ENCODE measurements around the gene FBXO48.
"Not testable (repeated sequence)": the region's sequence is repeated elsewhere in the genome, so short reads cannot be mapped to it uniquely, and the experiment has no call there.

The FBXO48 gene, protein sequence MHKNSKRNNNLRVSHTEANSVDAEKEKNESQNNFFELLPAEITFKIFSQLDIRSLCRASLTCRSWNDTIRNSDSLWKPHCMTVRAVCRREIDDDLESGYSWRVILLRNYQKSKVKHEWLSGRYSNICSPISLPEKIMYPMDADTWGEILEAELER

GRCh38 chr2:68467077-68467960, at the start of gene FBXO48, which contains the start of gene APLF:
Gene FBXO48 (minus strand): TSS chr2:68467294. CDS start chr2:68465145, 2,149 bp downstream.
Gene APLF (plus strand): TSS chr2:68467585. CDS start chr2:68467732, 147 bp downstream.
- peak; percentile 97 for DNase-seq

- DNase-seq: no peak
These were observed 49.2 kb upstream of the FBXO48 start for GRCh38 chr2:68516051-68516955.

DNA sequence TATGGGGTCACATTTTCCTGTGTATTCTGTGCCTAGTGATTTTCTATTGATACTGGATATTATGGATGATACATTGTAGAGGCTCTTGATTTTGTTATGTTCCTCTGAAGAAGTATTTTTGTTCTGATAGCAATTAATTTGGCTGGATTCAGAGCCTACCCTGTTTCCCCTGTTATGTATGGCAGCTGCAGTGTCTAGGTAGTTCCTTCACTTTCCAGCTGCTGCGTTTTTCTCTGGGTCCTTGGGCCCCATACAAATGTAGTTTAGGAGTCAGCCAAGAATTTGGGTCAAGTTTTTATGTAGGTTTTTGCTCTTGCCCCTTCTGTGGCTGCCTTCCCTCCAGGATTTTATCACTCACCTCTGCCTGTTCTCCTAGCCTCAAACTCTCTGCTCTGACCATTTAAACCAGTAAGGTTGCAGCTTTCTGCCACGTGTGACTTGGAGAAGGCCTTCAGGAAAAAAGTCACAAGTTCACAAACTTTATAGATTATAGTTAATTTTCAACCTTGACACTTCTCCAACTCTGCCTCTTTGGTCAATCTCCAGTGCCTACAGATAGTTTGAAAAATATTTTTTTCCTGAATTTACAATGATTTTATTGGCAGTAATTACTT, 47.3 kb upstream of the FBXO48 start:
- DNase-seq: no peak

DNA sequence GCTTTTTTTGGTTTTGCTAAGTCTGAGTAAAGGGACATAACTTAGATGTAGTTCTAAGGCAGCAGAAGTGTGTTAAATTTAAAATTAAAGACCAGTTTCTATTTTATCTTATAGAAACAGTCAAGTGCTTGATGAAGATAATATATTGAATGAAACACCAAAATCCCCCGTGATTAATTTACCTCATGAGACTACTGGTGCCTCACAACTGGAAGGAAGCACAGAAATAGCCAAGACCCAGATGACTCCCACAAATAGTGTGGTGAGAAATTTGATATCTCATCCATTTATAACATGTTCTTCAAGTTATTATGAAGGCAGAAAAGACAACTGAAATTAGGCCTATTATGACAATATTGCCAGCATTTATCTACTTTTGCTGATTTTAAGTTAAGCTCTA, 45.9 kb upstream of the FBXO48 start:
- no peak for DNase-seq

DNA sequence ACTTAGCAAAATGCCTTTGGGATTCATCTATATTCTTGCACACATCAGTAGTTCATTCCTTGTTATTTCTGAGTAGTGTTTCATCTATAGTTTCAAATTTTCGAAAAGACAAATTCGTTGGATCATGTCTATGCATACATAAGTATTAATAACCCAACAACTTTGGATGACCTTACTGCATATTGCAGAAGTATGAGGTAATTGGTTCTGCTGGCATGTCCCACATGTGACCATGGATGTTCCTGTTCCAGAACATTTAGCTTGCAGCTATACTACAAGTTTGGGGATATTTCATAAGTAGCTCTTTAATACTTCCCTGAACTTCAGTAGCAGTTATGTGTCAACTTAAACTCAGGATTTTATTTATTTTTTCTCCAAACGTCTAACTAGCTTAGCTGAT, 45.2 kb upstream of the FBXO48 start:
- no peak for DNase-seq

- DNase-seq: no peak
These were observed 39.1 kb upstream of the FBXO48 start for GRCh38 chr2:68506170-68506569.

- DNase-seq: no peak
These were observed 38.6 kb upstream of the FBXO48 start for GRCh38 chr2:68505603-68506159.

DNA sequence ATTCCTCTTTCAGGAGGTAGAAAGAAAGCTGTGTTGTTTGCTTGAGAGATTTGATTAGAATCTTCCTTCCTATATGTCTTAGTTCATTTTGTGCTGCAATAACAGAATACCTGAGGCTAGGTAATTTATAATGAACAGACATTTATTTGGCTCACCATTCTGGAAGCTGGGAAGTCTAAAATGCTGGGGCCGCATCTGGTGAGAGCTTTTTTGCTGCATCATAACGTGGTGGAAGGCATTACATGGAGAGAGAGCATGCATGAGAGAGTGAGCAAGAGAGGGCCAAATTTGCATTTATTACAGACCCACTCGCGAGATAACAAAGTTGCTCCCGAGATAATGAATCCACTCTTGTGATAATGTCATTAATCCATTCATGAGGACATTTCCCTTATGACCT, 34.7 kb upstream of the FBXO48 start:
- DNase-seq: no peak

DNA sequence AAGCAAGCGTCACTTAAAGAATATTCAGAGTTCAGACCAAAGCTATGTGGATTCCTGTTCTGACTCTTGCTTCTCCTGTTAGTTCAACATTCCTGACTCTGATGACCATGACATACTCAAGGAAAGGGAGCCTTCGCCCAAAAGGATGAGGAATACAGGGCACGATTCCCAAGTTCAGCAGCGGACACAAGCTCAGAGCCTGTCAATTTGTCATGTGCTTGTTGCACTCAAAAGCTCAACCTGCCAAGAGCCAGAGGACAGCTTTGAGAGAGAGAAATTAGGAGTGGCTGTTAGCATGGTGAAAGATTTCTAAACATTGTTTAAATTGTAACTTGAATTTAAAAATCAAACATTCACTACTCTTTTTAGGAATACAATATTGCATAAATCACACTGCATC, 33.6 kb upstream of the FBXO48 start:
- no peak for DNase-seq

DNA sequence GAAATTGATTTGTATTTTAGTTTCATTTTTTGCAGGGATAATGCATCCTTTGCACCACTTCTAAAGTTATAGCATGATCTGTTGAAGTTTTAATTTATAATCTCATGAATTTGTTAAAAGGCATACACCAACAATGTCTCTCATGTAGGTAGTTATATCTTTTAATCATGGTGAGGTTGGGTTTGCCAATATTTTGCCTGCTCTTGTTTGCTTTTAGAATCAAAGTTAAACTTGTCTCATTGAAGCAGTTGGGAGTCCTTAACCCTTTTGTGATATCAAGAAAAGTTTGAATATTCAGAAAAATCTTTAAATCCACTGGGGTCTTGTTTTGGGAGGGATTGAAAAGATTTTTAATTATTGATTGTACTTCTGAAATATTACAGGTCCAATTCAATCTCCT, 32.0 kb upstream of the FBXO48 start:
- DNase-seq: no peak

DNA sequence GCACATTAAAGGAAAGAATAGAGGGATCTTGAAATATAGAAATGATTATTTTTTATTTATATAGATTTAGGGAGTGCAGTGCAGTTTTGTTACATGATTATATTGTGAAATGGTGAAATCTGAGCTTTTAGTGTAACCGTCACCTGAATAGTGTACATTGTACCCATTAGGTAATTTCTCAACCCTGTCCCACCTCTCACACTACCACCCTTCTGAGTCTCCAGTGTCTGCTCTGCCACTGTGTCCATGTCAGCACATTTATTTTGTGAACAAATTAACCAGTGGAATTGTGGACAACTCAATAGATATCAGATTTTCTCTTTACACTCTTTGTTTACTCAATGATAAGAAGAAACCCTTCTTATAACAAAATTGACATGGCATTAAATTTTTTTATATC, 24.5 kb upstream of the FBXO48 start:
- DNase-seq: no peak

GRCh38 chr2:68489282-68489681, 22.2 kb upstream of the FBXO48 start:
- no peak for DNase-seq

- not testable (repeated sequence) for DNase-seq
These were observed 21.5 kb upstream of the FBXO48 start for GRCh38 chr2:68488605-68489004.

GRCh38 chr2:68487773-68488355, 20.8 kb upstream of the FBXO48 start:
- DNase-seq: peak; percentile 35

DNA sequence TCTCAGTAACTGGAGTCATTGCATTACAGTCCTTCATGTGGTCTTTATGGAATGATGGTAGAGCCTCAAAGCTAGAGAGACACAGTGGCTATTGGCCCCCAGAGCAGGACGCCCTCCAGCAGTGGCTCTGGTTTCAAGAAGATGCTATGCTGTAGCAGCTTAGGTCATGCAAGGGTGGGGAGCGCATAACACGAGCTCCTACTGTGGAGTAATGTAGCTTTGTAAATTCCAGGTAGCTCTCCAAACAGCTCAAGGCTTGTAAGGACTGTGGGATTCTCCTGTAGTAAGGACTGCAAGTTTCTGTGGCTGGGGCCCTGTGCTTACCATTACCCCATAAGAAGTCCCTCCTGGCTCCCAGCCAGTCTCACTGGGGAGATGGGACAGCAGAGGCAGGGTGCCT, 15.9 kb upstream of the FBXO48 start:
- no peak for DNase-seq

- DNase-seq: no peak
These were observed 15.3 kb upstream of the FBXO48 start for GRCh38 chr2:68482296-68482820.

DNA sequence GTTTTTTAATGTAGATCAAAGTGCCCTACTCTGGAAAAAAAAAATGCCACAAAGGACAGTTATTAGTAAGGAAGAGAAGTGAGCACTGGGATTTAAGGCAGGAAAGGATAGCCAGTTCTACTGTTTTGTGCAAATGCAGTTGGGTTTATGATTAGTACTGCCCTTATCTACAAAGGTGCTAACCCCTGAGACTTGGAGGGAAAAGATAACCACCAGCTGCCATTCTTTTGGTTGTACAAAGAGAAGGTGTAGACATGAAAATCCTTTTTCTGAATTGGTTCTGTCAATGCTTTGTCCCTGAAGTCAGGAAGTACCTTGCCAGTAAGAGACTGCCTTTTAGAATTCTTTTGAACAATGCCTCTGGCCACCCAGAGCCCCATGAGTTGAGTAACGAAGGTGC, 11.6 kb upstream of the FBXO48 start:
- DNase-seq: no peak

- no peak for DNase-seq
These were observed 9.4 kb upstream of the FBXO48 start for GRCh38 chr2:68476454-68476853.

GRCh38 chr2:68475576-68475975, 8.5 kb upstream of the FBXO48 start:
- no peak for DNase-seq

GRCh38 chr2:68475110-68475509, 8.0 kb upstream of the FBXO48 start:
- DNase-seq: no peak

DNA sequence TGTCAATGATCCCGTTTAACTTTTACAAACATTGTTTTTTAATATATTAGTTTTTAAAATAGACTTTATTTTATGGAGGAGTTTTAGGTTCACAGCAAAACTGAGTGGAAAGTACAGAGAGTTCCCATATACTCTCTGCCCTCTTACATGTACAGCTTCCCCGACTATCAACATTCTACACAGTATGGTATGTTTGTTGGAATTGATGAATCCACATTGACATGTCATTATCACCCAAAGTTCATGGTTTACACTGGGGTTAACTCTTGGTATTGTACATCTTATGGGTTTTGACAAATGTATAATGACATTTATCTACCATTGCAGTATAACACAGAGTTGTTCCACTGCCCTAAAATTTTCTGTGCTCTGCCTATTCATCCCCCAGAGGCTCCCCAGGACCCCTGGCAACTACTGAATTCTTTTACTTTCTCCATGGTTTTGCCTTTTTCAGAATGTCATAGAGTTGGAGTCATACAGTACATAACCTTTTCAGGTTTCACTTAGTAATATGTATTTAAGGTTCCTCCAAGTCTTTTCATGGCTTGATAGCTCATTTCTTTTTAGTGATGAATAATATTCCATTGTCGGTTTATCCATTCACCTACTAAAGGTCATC, 5.8 kb upstream of the FBXO48 start:
- no peak for DNase-seq
